ENCODE results near the gene FERMT2. TPM values are rescaled to one million over a fixed set of nuclear protein-coding genes. Genes with fewer than 3 reads are reported as not detected.

FERMT2 gene
- polyA plus RNA-seq, 1 experiment = 275 TPM

- POLR2A ChIA-PET = no interaction called here
- DNase-seq (ENCODE audit: low read depth) = peak; percentile 77
- Histone ChIP-seq H3K27me3 (ENCODE audit: control insufficient read depth, insufficient read depth, low read length) (no peaks in the 10 kb centered on the region), H3K36me3 (ENCODE audit: control insufficient read depth, insufficient read depth, low read length) (peaks cover 2% of the 10 kb centered on the region; the same call in 1 of the 2 replicates), H3K4me3 (ENCODE audit: low read depth, low read length) (no peak overlapping the region)
- TF ChIP-seq CTCF (IDR thresholded peaks at IDR 0.05; ENCODE audit: insufficient read depth, low read depth, low read length) = no peak
- CTCF ChIA-PET = interaction anchor here (0.8 to 2.3 kb wide), 3 partner anchors 10 to 32 kb away, joined by 3 to 7 read pairs (median 4); no protein-coding TSS in a partner anchor
These were observed 30.9 kb downstream of the FERMT2 start for GRCh38 chr14:52919971-52920370.

- peaks cover 2% of the 10 kb centered on the region; the same call in 1 of the 2 replicates for H3K36me3 ChIP-seq (ENCODE audit: control insufficient read depth, insufficient read depth, low read length)
- ChIA-PET POLR2A (no interaction called here), CTCF (interaction anchor here (0.6 to 2.3 kb wide), 3 partner anchors 33 to 84 kb away, joined by 3 to 7 read pairs (median 3); no protein-coding TSS in a partner anchor)
- H3K27me3 ChIP-seq (ENCODE audit: control insufficient read depth, insufficient read depth, low read length) = no peaks in the 10 kb centered on the region
- TF ChIP-seq CTCF (IDR thresholded peaks at IDR 0.05; ENCODE audit: insufficient read depth, low read depth, low read length) = no peak
- no peak for DNase-seq (ENCODE audit: low read depth)
- no peak overlapping the region for H3K4me3 ChIP-seq (ENCODE audit: low read depth, low read length)
These were observed 32.4 kb downstream of the FERMT2 start for GRCh38 chr14:52918486-52918885.

- Histone ChIP-seq H3K4me3 (ENCODE audit: low read depth, low read length) (no peak overlapping the region), H3K36me3 (ENCODE audit: control insufficient read depth, insufficient read depth, low read length) (peaks cover 2% of the 10 kb centered on the region; the same call in 1 of the 2 replicates), H3K27me3 (ENCODE audit: control insufficient read depth, insufficient read depth, low read length) (no peaks in the 10 kb centered on the region)
- TF ChIP-seq CTCF (IDR thresholded peaks at IDR 0.05; ENCODE audit: insufficient read depth, low read depth, low read length) = no peak
- POLR2A ChIA-PET = no interaction called here
- CTCF ChIA-PET = no interaction called here
- no peak for DNase-seq (ENCODE audit: low read depth)
These were observed 33.1 kb downstream of the FERMT2 start for GRCh38 chr14:52917735-52918134.

GRCh38 chr14:52914295-52914694 lies 36.6 kb downstream of the FERMT2 start:
- TF ChIP-seq CTCF (IDR thresholded peaks at IDR 0.05; ENCODE audit: insufficient read depth, low read depth, low read length) = no peak
- POLR2A ChIA-PET = no interaction called here
- peaks cover 2% of the 10 kb centered on the region; the same call in 1 of the 2 replicates for H3K36me3 ChIP-seq (ENCODE audit: control insufficient read depth, insufficient read depth, low read length)
- CTCF ChIA-PET = interaction anchor here (0.6 kb wide), 1 partner anchor 365 kb away, joined by 3 read pairs; no protein-coding TSS in a partner anchor
- no peak overlapping the region for H3K4me3 ChIP-seq (ENCODE audit: low read depth, low read length)
- no peak for DNase-seq (ENCODE audit: low read depth)
- no peaks in the 10 kb centered on the region for H3K27me3 ChIP-seq (ENCODE audit: control insufficient read depth, insufficient read depth, low read length)

GRCh38 chr14:52913271-52913670 lies 37.6 kb downstream of the FERMT2 start:
- DNase-seq (ENCODE audit: low read depth) = no peak
- CTCF ChIA-PET = no interaction called here
- POLR2A ChIA-PET = no interaction called here

More at GRCh38 chr14:52913271-52913670, 37.6 kb downstream of the FERMT2 start:
- Histone ChIP-seq H3K27me3 (ENCODE audit: control insufficient read depth, insufficient read depth, low read length) (no peaks in the 10 kb centered on the region), H3K36me3 (ENCODE audit: control insufficient read depth, insufficient read depth, low read length) (peaks cover 4% of the 10 kb centered on the region; the same call in 1 of the 2 replicates), H3K4me3 (ENCODE audit: low read depth, low read length) (no peak overlapping the region)
- no peak for TF ChIP-seq CTCF (IDR thresholded peaks at IDR 0.05; ENCODE audit: insufficient read depth, low read depth, low read length)
